ENCODE results near the gene S100P.

S100P gene

GRCh38 chr4:6727081-6727942 lies 33.6 kb downstream of the S100P start:
- DNase-seq: no peak

GRCh38 chr4:6727943-6728250 lies 34.2 kb downstream of the S100P start:
- no peak for DNase-seq

GRCh38 chr4:6728320-6729029 lies 34.8 kb downstream of the S100P start:
- no peak for DNase-seq

- DNase-seq: no peak
Measured at GRCh38 chr4:6730603-6731317, 37.1 kb downstream of the S100P start.

GRCh38 chr4:6731318-6731675 lies 37.6 kb downstream of the S100P start:
- DNase-seq: no peak

DNA sequence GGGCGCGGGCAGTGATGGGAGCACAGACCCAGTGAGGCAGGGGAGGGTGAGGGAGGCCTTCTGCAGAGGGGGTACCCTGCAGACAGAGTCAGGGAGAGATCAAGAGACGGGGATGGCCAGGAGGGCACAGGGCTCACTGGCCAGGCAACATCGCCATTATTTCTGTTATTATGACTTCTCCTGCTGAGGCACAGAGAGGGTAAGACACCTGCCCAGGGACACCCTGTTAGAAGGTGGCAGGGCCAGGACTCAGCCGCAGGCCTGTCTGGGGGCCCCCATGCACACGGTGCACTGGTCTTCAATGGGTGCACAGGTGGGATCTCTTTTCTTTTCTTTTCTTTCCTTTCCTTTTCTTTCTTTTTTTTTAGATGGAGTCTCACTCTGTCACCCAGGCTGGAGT lies 38.1 kb downstream of the S100P start:
- no peak for DNase-seq

- no peak for DNase-seq
Measured at GRCh38 chr4:6732441-6733357, 39.0 kb downstream of the S100P start.

- DNase-seq: no peak
Measured at GRCh38 chr4:6733358-6734164, 39.9 kb downstream of the S100P start.

DNA sequence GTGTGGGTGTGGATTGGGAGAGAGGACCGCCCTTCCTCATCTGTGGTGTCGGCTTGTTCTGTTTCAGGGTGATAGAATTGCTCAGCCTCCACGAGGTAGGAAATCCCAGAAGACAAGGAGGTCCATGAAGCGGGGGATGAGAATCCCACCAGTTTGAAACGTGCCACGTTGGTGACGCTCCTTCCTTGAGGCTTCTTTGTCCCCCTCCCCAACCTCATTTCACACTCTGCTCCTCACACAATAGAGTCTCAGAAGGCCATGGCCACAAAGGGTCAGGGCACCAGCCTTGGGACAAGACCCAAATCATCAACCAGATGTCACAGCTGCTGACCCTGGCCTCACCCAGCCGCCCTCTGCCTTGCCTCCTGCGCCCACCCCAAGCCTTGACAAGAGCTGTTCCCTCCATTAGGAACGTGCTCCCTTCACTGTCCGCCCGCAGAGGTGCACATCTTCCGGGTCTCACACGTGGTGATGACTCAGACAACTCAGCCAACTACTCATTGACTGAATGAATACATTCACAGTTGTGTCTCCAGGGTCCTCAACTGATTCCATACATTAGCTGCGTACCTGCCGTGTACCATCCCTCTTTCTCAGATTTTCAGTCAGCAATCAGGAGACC lies 40.6 kb downstream of the S100P start:
- DNase-seq: no peak

DNA sequence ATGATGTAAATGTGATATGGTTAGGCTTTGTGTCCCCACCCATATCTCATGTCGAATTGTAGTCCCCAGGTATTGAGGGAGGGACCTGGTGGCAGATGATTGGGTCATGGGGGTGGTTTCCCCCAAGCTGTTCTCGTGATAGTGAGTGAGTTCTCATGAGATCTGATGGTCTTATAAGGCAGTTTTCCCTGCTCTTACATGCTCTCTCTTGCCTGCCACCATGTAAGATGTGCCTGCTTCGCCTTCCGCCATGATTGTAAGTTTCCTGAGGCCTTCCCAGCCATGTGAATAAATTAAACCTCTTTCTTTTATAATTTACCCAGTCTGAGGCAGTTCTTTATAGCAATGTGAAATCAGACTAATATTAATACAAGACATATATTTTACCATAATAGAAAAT lies 46.2 kb downstream of the S100P start:
- DNase-seq: no peak

DNA sequence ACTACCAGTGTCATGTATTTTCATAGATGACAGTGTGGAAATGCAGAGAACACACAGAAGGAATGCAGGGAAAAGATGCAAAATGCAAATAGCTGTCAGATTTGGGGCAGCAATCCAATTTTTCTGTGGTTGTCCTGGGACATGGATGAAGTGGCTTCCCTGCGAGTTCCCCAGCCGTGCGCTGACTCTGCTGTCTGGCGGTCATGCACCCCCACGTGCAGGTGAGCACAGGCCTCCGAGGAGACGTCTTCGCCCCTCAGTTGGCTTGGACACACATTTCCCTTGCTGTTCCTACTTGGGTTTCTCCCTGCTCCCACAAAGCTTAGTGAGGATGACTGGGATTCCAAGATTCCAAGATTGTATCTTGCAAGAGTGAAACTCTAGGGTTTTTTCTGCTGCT lies 46.7 kb downstream of the S100P start:
- DNase-seq: no peak

DNA sequence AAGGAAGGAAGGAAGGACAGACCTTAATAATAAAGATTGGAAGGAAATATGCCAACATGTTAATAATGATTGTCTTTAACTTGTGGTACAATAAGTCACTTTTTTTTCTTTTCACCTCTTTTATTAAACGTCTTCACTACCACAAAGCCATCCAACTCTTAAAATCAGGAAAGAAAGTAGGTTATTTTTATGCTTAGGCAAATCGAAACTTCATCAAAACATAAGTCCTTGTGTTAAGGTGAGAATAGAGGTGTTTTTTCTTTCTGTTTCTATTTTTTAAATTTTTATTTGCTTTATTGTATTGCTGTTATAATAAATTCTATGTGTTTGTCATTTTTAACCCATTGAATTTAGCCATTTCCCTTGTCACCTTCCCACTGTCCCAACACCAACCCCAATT lies 48.8 kb downstream of the S100P start:
- DNase-seq: no peak

DNA sequence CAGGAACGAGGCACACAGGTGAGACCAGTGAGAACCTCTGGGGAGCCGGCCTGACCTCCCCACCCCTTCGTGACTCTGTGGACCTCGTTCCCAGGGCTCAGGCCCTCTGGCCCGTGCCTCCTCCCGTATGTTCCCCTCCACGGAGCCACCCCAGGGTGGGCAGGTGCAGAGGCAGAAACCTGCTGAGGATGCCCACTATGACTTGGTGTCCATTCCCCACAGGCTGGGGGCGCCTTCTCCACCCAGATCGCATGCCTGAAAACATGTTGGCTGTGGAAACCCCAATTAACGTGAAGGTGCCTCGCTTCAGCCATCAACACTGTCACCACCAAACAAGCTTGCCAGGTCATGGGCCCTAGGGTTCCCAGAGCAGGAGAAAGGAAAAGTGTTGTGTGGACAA lies 49.3 kb downstream of the S100P start:
- DNase-seq: no peak

Data from activated CD4-positive, alpha-beta T cell treated with anti-CD3 and anti-CD28 coated beads, Interleukin-2, amount 50 U/mL, for 1 hour (primary cell).